MM.1S (cell line): ENCODE data around the gene GRAMD1B.

ENCODE experiments used
- DNase-seq: peaks from one replicate; pipeline ENCODE4 v3.0.0-alpha.2; 2015
- H2AFZ ChIP-seq: fragments of 300-600 bp; sonication (generic); 2 replicates; pipeline ENCODE4 v1.6.0; 2016; ENCODE audit warnings: antibody characterized with exemption, low read length
- H3F3A ChIP-seq: fragments of 300-600 bp; sonication (generic); 2 replicates; pipeline ENCODE4 v1.6.1; 2016; ENCODE audit warnings: mild to moderate bottlenecking, antibody characterized with exemption, low read length, moderate library complexity, mixed read lengths; ENCODE audit not compliant: insufficient read depth
- H3K27ac ChIP-seq: fragments of 300-600 bp; sonication (generic); 2 replicates; pipeline ENCODE4 v1.5.1; 2016; ENCODE audit warnings: mild to moderate bottlenecking, low read length
- H3K27me3 ChIP-seq: fragments of 300-600 bp; sonication (generic); replicated peaks from 2 replicates; pipeline ENCODE4 v1.6.0; 2016; ENCODE audit warnings: low read length; ENCODE audit not compliant: insufficient read depth
- H3K36me3 ChIP-seq: fragments of 300-600 bp; sonication (generic); replicated peaks from 2 replicates; pipeline ENCODE4 v1.6.1; 2016; ENCODE audit warnings: mild to moderate bottlenecking, low read length, mixed read lengths; ENCODE audit not compliant: insufficient read depth
- H3K4me1 ChIP-seq: fragments of 300-600 bp; sonication (generic); 2 replicates; pipeline ENCODE4 v1.6.1; 2016; ENCODE audit warnings: low read length, mixed read lengths
- H3K4me2 ChIP-seq: fragments of 300-600 bp; sonication (generic); 2 replicates; pipeline ENCODE4 v1.6.0; 2016; ENCODE audit warnings: low read depth, low read length
- H3K4me3 ChIP-seq: fragments of 300-600 bp; sonication (generic); 2 replicates; pipeline ENCODE4 v1.5.1; 2016; ENCODE audit warnings: low read length, mixed read lengths
- H3K79me2 ChIP-seq: fragments of 300-600 bp; sonication (generic); 2 replicates; pipeline ENCODE4 v1.6.1; 2016; ENCODE audit warnings: mixed run types, low read length, mixed read lengths
- H3K9ac ChIP-seq: fragments of 300-600 bp; sonication (generic); 2 replicates; pipeline ENCODE4 v1.6.1; 2016; ENCODE audit warnings: low read length, mixed read lengths
- H3K9me2 ChIP-seq: fragments of 300-600 bp; sonication (generic); replicated peaks from 2 replicates; pipeline ENCODE4 v1.6.1; 2016; ENCODE audit warnings: mild to moderate bottlenecking, low read length, mixed read lengths; ENCODE audit not compliant: insufficient read depth
- H3K9me3 ChIP-seq: fragments of 300-600 bp; sonication (generic); replicated peaks from 2 replicates; pipeline ENCODE4 v1.6.1; 2016; ENCODE audit warnings: mild to moderate bottlenecking, low read length, mixed read lengths; ENCODE audit not compliant: insufficient read depth
- H4K20me1 ChIP-seq: fragments of 300-600 bp; sonication (generic); 2 replicates; pipeline ENCODE4 v1.6.1; 2016; ENCODE audit warnings: mild to moderate bottlenecking, low read length, moderate library complexity, mixed read lengths; ENCODE audit not compliant: insufficient read depth
- EZH2 ChIP-seq: fragments of 300-600 bp; sonication (generic); optimal IDR thresholded peaks from 2 replicates; pipeline ENCODE3; 2017; ENCODE audit warnings: low read depth, mild to moderate bottlenecking, antibody characterized with exemption, low read length, mixed read lengths
- EZH2phosphoT487 ChIP-seq: fragments of 300-600 bp; sonication (generic); IDR thresholded peaks from 2 replicates; pipeline ENCODE4 v1.6.1; 2018; ENCODE audit warnings: antibody characterized with exemption, low read length
- TF ChIP-seq, protein P1 (sequence below): fragments of 300-600 bp; sonication (generic); IDR thresholded peaks from 2 replicates; pipeline ENCODE4 v1.5.1; 2016; ENCODE audit warnings: antibody characterized with exemption, low read length, mixed read lengths

The GRAMD1B gene

DNA sequence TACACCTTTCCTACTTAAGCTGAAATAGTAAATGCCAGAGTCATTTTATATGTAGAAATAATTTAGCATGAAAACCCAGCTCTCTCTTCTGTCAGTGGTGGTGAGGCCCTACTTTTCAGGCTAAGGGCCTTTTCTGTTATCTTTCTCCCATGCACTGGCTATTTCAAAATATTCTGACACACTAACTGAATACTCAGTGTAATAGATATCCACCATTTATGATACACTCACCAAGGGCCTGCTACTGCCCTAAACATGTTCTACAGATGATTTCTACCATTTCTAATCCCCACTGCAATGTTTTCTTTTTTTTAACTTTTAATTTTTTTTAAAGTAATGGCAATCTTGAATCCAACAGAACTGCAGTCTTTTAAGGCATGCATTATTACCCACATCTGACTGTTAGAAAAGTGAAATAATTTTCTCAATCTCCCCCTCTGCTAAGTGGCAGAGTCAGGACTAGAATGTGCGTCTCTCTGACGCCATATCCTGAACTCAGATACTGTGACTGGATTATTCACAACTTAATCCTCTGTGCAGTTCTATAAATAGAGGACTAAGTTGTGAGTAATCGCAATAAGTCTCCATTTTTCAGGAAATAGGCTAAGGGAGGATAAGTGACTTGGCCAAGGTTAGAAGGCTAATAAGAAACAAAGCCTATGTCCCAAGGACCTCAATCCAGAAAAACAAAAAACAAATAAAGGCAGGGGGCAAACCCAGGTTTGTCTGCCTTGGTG lies 44.0 kb downstream of the GRAMD1B start:
- H2AFZ ChIP-seq: no peak overlapping the region
- H3K27me3 ChIP-seq: 0 out of 2 replicates have a peak, but pooled peaks cover 4% of the 10 kb centered on the region
- no peak overlapping the region for H3K9ac ChIP-seq
- no peak overlapping the region for H3K27ac ChIP-seq
- H3K4me3 ChIP-seq: no peak overlapping the region
- no peak overlapping the region for H3K4me2 ChIP-seq
- DNase-seq: no peak
- no peaks in the 10 kb centered on the region for H3K9me2 ChIP-seq
- no peaks in the 10 kb centered on the region for H3K9me3 ChIP-seq
- H4K20me1 ChIP-seq: no peaks in the 10 kb centered on the region
- peaks cover 7% of the 10 kb centered on the region for H3F3A ChIP-seq
- no peaks in the 10 kb centered on the region for H3K4me1 ChIP-seq
- no peaks in the 10 kb centered on the region for H3K36me3 ChIP-seq
- TF ChIP-seq EZH2phosphoT487: no peak
- TF ChIP-seq, protein P1, sequence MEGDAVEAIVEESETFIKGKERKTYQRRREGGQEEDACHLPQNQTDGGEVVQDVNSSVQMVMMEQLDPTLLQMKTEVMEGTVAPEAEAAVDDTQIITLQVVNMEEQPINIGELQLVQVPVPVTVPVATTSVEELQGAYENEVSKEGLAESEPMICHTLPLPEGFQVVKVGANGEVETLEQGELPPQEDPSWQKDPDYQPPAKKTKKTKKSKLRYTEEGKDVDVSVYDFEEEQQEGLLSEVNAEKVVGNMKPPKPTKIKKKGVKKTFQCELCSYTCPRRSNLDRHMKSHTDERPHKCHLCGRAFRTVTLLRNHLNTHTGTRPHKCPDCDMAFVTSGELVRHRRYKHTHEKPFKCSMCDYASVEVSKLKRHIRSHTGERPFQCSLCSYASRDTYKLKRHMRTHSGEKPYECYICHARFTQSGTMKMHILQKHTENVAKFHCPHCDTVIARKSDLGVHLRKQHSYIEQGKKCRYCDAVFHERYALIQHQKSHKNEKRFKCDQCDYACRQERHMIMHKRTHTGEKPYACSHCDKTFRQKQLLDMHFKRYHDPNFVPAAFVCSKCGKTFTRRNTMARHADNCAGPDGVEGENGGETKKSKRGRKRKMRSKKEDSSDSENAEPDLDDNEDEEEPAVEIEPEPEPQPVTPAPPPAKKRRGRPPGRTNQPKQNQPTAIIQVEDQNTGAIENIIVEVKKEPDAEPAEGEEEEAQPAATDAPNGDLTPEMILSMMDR: no peak
- TF ChIP-seq EZH2: no peak
- H3K79me2 ChIP-seq: no peaks in the 10 kb centered on the region

DNA sequence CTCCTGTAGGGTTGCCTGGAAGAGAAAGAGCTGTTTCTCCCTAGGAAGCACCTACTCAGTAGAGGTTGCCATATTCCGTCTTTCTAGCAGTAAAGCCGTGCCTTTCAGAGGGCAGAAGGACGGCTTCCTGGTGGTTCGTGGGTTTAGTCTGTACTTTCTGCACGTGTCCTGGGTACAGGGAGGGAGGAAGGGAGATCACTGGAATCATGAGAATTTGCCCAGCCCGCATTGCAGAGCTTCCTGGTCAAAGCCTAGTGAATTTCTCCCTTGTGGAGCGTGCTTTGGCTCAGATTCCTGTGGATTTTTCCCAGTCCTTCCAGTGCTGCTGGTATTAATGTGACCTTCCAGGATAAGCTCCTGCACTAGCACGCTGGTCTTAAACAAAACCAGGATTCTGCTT lies 44.9 kb downstream of the GRAMD1B start:
- Histone ChIP-seq H3K79me2 (no peaks in the 10 kb centered on the region), H2AFZ (no peak overlapping the region)

DNA sequence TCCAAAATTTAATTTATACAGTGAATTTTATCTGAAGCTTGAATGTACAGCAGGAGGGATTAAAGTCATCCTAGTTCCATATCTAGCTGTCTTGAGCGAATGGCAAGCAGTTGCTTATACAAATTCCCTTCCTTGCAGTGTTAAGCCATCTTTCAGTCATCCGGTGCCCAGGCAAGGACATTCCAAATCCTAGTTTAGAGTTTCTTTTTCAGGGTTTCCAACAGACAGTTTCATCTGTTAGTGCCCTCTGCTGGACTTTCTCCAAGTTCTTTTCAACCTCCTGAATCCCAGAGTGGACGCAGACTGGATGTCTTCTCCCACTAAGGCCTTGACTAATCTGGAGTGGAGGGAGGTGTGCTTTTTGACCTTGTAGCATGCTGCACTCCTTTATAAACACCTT lies 45.4 kb downstream of the GRAMD1B start:
- no peaks in the 10 kb centered on the region for H3K36me3 ChIP-seq
- no peak overlapping the region for H3K4me2 ChIP-seq
- no peak overlapping the region for H3K27ac ChIP-seq
- H3K27me3 ChIP-seq: 0 out of 2 replicates have a peak, but pooled peaks cover 4% of the 10 kb centered on the region
- H4K20me1 ChIP-seq: no peaks in the 10 kb centered on the region
- H2AFZ ChIP-seq: no peak overlapping the region
- peaks cover 5% of the 10 kb centered on the region for H3K4me1 ChIP-seq
- H3K9ac ChIP-seq: no peak overlapping the region
- no peak for TF ChIP-seq EZH2
- TF ChIP-seq, protein P1: peak; percentile 21
- no peak for TF ChIP-seq EZH2phosphoT487
- H3F3A ChIP-seq: peaks cover 14% of the 10 kb centered on the region
- H3K9me3 ChIP-seq: no peaks in the 10 kb centered on the region
- H3K9me2 ChIP-seq: no peaks in the 10 kb centered on the region
- no peak for DNase-seq
- H3K4me3 ChIP-seq: no peak overlapping the region
- H3K79me2 ChIP-seq: no peaks in the 10 kb centered on the region

More for the DNA sequence above, 44.9 kb downstream of the GRAMD1B start:
- no peaks in the 10 kb centered on the region for H3K9me2 ChIP-seq
- H4K20me1 ChIP-seq: no peaks in the 10 kb centered on the region
- no peaks in the 10 kb centered on the region for H3K36me3 ChIP-seq
- no peak overlapping the region for H3K9ac ChIP-seq
- no peak for DNase-seq
- H3K4me3 ChIP-seq: no peak overlapping the region
- H3K27ac ChIP-seq: no peak overlapping the region
- peaks cover 14% of the 10 kb centered on the region for H3F3A ChIP-seq
- peaks cover 5% of the 10 kb centered on the region for H3K4me1 ChIP-seq
- H3K9me3 ChIP-seq: no peaks in the 10 kb centered on the region
- TF ChIP-seq, protein P1: no peak
- no peak for TF ChIP-seq EZH2phosphoT487
- TF ChIP-seq EZH2: no peak
- 0 out of 2 replicates have a peak, but pooled peaks cover 4% of the 10 kb centered on the region for H3K27me3 ChIP-seq
- no peak overlapping the region for H3K4me2 ChIP-seq
